SK-N-SH (cell line): ENCODE measurements around the gene TSHZ3. TPM values are rescaled to one million over a fixed set of nuclear protein-coding genes. Genes with fewer than 3 reads are reported as not detected.

ENCODE experiments used
- CTCF ChIA-PET: fragments of 300-600, 350-600 bp; formaldehyde crosslinking; extraction: SDS; loops from one replicate; lab custom pipeline; 2021; lab: Yijun Ruan, JAX
- POLR2A ChIA-PET: fragments of 350-600 bp; sonication (Branson Sonifier 250); formaldehyde crosslinking; extraction: SDS; loops from one replicate; lab custom pipeline; 2020; ENCODE audit warnings: antibody characterized with exemption, inconsistent platforms; lab: Yijun Ruan, JAX
- DNase-seq: peaks from one replicate; pipeline ENCODE4 v3.0.0; 2012
- H2AFZ ChIP-seq: fragments of 200-600 bp; sonication (generic); 2 replicates; pipeline ENCODE4 v1.8.1; 2016; ENCODE audit warnings: antibody characterized with exemption, mild to moderate bottlenecking, low read depth
- H3F3A ChIP-seq: fragments of 200-600 bp; sonication (generic); replicated peaks from 2 replicates; pipeline ENCODE3; 2016; ENCODE audit warnings: antibody characterized with exemption, mild to moderate bottlenecking; ENCODE audit not compliant: insufficient read depth
- H3K27ac ChIP-seq, 2 experiments: fragments of 200-500 bp in 1 of 2; fragments of 200-600 bp in 1 of 2; sonication (Bioruptor generic) in 1 of 2; sonication (generic), shearing (Covaris generic) in 1 of 2; 2 replicates each; pipeline versions ENCODE4 v1.5.1 to v1.6.1; 2014 to 2016; ENCODE audit warnings: low read depth in 2 of 2, inconsistent platforms in 1 of 2, low read length in 1 of 2, mild to moderate bottlenecking in 1 of 2, mixed read lengths in 1 of 2
- H3K27me3 ChIP-seq: fragments of 200-600 bp; sonication (generic), shearing (Covaris generic); 2 replicates; pipeline ENCODE4 v1.6.1; 2016; ENCODE audit warnings: mixed run types; ENCODE audit not compliant: insufficient read depth
- H3K36me3 ChIP-seq, 2 experiments: fragments of 200-500 bp in 1 of 2; fragments of 200-600 bp in 1 of 2; sonication (Bioruptor generic) in 1 of 2; sonication (generic) in 1 of 2; replicated peaks in 1 of 2; 2 replicates each; pipeline versions ENCODE3 to v1.5.1; 2014 to 2016; ENCODE audit warnings: low read length in 1 of 2, mild to moderate bottlenecking in 1 of 2; ENCODE audit not compliant: insufficient read depth in 2 of 2, control insufficient read depth in 1 of 2
- H3K4me1 ChIP-seq, 2 experiments: fragments of 200-500 bp in 1 of 2; fragments of 200-600 bp in 1 of 2; sonication (Bioruptor generic) in 1 of 2; sonication (generic), shearing (Covaris generic) in 1 of 2; 2 replicates each; pipeline versions ENCODE4 v1.5.1 to v1.6.1; 2014 to 2016; ENCODE audit warnings: low read depth in 1 of 2, low read length in 1 of 2, mixed run types in 1 of 2; ENCODE audit not compliant: insufficient read depth in 2 of 2, control insufficient read depth in 1 of 2
- H3K4me2 ChIP-seq: fragments of 200-600 bp; sonication (generic), shearing (Covaris generic); 2 replicates; pipeline ENCODE4 v1.6.1; 2017; ENCODE audit warnings: mixed run types
- H3K4me3 ChIP-seq, 2 experiments: fragments of 200-500 bp in 1 of 2; fragments of 200-600 bp in 1 of 2; sonication (Bioruptor generic) in 1 of 2; sonication (generic), shearing (Covaris generic) in 1 of 2; 2 replicates each; pipeline versions ENCODE4 v1.5.1 to v1.8.1; 2014 to 2016; ENCODE audit warnings: low read depth in 2 of 2, inconsistent platforms in 1 of 2, low read length in 1 of 2, mild to moderate bottlenecking in 1 of 2, mixed read lengths in 1 of 2, moderate library complexity in 1 of 2
- H3K79me2 ChIP-seq: fragments of 200-600 bp; sonication (generic); 2 replicates; pipeline ENCODE4 v1.8.1; 2017; ENCODE audit warnings: mild to moderate bottlenecking; ENCODE audit not compliant: insufficient read depth
- H3K9ac ChIP-seq: fragments of 200-600 bp; sonication (generic); 2 replicates; pipeline ENCODE4 v1.6.1; 2017; ENCODE audit warnings: mixed run types
- H3K9me2 ChIP-seq: fragments of 200-600 bp; sonication (generic); 2 replicates; pipeline ENCODE4 v1.6.1; 2017; ENCODE audit warnings: mixed run types
- H3K9me3 ChIP-seq: fragments of 200-600 bp; sonication (generic); 2 replicates; pipeline ENCODE4 v1.6.1; 2017; ENCODE audit warnings: mixed run types, mild to moderate bottlenecking, moderate library complexity
- H4K20me1 ChIP-seq: fragments of 200-600 bp; sonication (generic); 2 replicates; pipeline ENCODE4 v1.6.1; 2017; ENCODE audit warnings: mild to moderate bottlenecking, mixed run types; ENCODE audit not compliant: insufficient read depth
- CHD2 ChIP-seq: fragments of 150-350 bp; IDR thresholded peaks from 2 replicates; pipeline ENCODE4 v1.6.1; 2018; ENCODE audit warnings: low read length; ENCODE audit not compliant: partially characterized antibody
- CTCF ChIP-seq: fragments of 200-600 bp; sonication (generic); IDR thresholded peaks from 2 replicates; pipeline ENCODE4 v1.6.1; 2017; ENCODE audit warnings: antibody characterized with exemption, mild to moderate bottlenecking, moderate library complexity
- EP300 ChIP-seq, 2 experiments: IDR thresholded peaks; 2 replicates each; pipeline versions ENCODE4 v1.4.0 to v1.6.1; 2012; ENCODE audit warnings: borderline replicate concordance in 1 of 2, low read depth in 1 of 2, low read length in 1 of 2
- FOSL2 ChIP-seq: IDR thresholded peaks from 2 replicates; pipeline ENCODE4 v1.4.0; 2012; ENCODE audit warnings: low read depth, mild to moderate bottlenecking, moderate library complexity, borderline replicate concordance
- IRF3 ChIP-seq: fragments of 150-350 bp; IDR thresholded peaks from 2 replicates; pipeline ENCODE4 v1.6.1; 2016; ENCODE audit warnings: mild to moderate bottlenecking, low read depth, low read length
- MEF2A ChIP-seq: IDR thresholded peaks from 2 replicates; pipeline ENCODE4 v1.4.0; 2012; ENCODE audit warnings: low read depth, borderline replicate concordance
- NFIC ChIP-seq: IDR thresholded peaks from 2 replicates; pipeline ENCODE4 v1.4.0; 2012; ENCODE audit warnings: borderline replicate concordance
- NRF1 ChIP-seq: IDR thresholded peaks from 2 replicates; pipeline ENCODE4 v1.6.1; 2012; ENCODE audit warnings: low read depth, mild to moderate bottlenecking, low read length
- POLR2AphosphoS5 ChIP-seq: IDR thresholded peaks from 2 replicates; pipeline ENCODE4 v1.6.1; 2012; ENCODE audit warnings: low read depth, low read length
- RAD21 ChIP-seq: IDR thresholded peaks from 2 replicates; pipeline ENCODE4 v1.6.1; 2012; ENCODE audit warnings: mild to moderate bottlenecking, low read length
- SMC3 ChIP-seq: IDR thresholded peaks from 2 replicates; pipeline ENCODE4 v1.6.1; 2012; ENCODE audit warnings: low read depth, low read length, improper control_type of control experiment
- TAF1 ChIP-seq: IDR thresholded peaks from 2 replicates; pipeline ENCODE4 v1.6.1; 2012; ENCODE audit warnings: low read depth, mild to moderate bottlenecking, low read length, moderate library complexity, borderline replicate concordance
- TCF12 ChIP-seq: IDR thresholded peaks from 2 replicates; pipeline ENCODE4 v1.4.0; 2012
- TEAD4 ChIP-seq: IDR thresholded peaks from 2 replicates; pipeline ENCODE4 v1.4.0; 2012; ENCODE audit warnings: mild to moderate bottlenecking, borderline replicate concordance; ENCODE audit not compliant: insufficient read depth
- USF1 ChIP-seq: IDR thresholded peaks from 2 replicates; pipeline ENCODE4 v1.4.0; 2012; ENCODE audit warnings: low read depth, borderline replicate concordance
- ZBTB33 ChIP-seq: IDR thresholded peaks from 2 replicates; pipeline ENCODE4 v1.4.0; 2012; ENCODE audit warnings: low read depth, borderline replicate concordance
- WGBS: methylation state at CpG from one replicate; pipeline ENCODE4 v1.1.6; 2017; ENCODE audit warnings: low lambda C conversion rate; 5-methylcytosine and 5-hydroxymethylcytosine counted together
- polyA plus RNA-seq, 3 experiments: library from polyadenylated mRNA; depleted of rRNA; stranded (reverse); fragments of >200 nt; gene quantifications; 2 replicates each; pipeline ENCODE4 v1.2.3, GENCODE V29; 2012

The TSHZ3 gene
- polyA plus RNA-seq, 1 of the 3 experiments (the other 2 are of a cell fraction), result 3.3 TPM

GRCh38 chr19:31387717-31388301 lies 38.6 kb upstream of the TSHZ3 start:
- Histone ChIP-seq H3K27me3 (no peaks in the 10 kb centered on the region; the same call in 1 of the 2 replicates), H3K9me3 (no peaks in the 10 kb centered on the region), H3F3A (no peaks in the 10 kb centered on the region), H3K4me1 (peaks cover 0 to 7% of the 10 kb centered on the region in 2 experiments; a peak in 1 of 4 replicates), H3K4me2 (no peak overlapping the region), H3K4me3 (no peak overlapping the region), H3K36me3 (no peaks in the 10 kb centered on the region), H3K9ac (no peak overlapping the region), H2AFZ (no peak overlapping the region), H3K9me2 (no peaks in the 10 kb centered on the region), H3K79me2 (no peaks in the 10 kb centered on the region), H3K27ac (no peak overlapping the region), H4K20me1 (no peaks in the 10 kb centered on the region)
- WGBS, result 51% methylated on average over 14 of the region's 16 CpGs
- no peak for TF ChIP-seq POLR2AphosphoS5
- no peak for TF ChIP-seq TCF12
- TF ChIP-seq FOSL2, result no peak
- TF ChIP-seq NRF1, result no peak
- no peak for TF ChIP-seq TAF1
- no peak for TF ChIP-seq IRF3
- no peak for TF ChIP-seq EP300 (IDR thresholded peaks at IDR 0.05; ENCODE audit: borderline replicate concordance in 1 of 2, low read depth in 1 of 2, low read length in 1 of 2)
- TF ChIP-seq TEAD4, result no peak
- TF ChIP-seq CTCF, result no peak
- TF ChIP-seq MEF2A, result no peak
- TF ChIP-seq RAD21, result no peak
- TF ChIP-seq ZBTB33, result no peak
- no peak for TF ChIP-seq NFIC
- TF ChIP-seq SMC3, result no peak
- TF ChIP-seq CHD2, result no peak
- no peak for TF ChIP-seq USF1
- POLR2A ChIA-PET, result interaction anchor here (0.7 kb wide), 1 partner anchor 48 kb away, joined by 4 read pairs; no protein-coding TSS in a partner anchor
- CTCF ChIA-PET, result no interaction called here
- DNase-seq, result no peak
